WTC11 (cell line): Measurements from ENCODE around the gene INTS6L.

Source experiments
- CREB1 ChIP-seq: sonication (generic); formaldehyde crosslinking; IDR thresholded peaks from 2 replicates; pipeline ENCODE4 v1.8.0; 2023; ENCODE audit warnings: mild to moderate bottlenecking, missing genetic modification reagents
- CTCF ChIP-seq: fragments of 200-600 bp; IDR thresholded peaks from 2 replicates; pipeline ENCODE4 v1.8.0; 2022; ENCODE audit warnings: antibody characterized with exemption
- ELF4 ChIP-seq: sonication (generic); formaldehyde crosslinking; IDR thresholded peaks from 2 replicates; pipeline ENCODE4 v1.8.1; 2022; ENCODE audit warnings: low read depth, mild to moderate bottlenecking, moderate library complexity, missing genetic modification reagents
- ETV6 ChIP-seq: sonication (generic); formaldehyde crosslinking; IDR thresholded peaks from 2 replicates; pipeline ENCODE4 v1.8.1; 2022; ENCODE audit warnings: mild to moderate bottlenecking, missing genetic modification reagents
- HMGXB4 ChIP-seq: sonication (generic); formaldehyde crosslinking; IDR thresholded peaks from 2 replicates; pipeline ENCODE4 v1.8.1; 2023; ENCODE audit warnings: mild to moderate bottlenecking, moderate library complexity, missing genetic modification reagents
- JUN ChIP-seq: sonication (generic); formaldehyde crosslinking; IDR thresholded peaks from 2 replicates; pipeline ENCODE4 v1.8.0; 2023; ENCODE audit warnings: mild to moderate bottlenecking, missing genetic modification reagents
- NFE2L1 ChIP-seq: sonication (generic); formaldehyde crosslinking; IDR thresholded peaks from 2 replicates; pipeline ENCODE4 v1.8.1; 2023; ENCODE audit warnings: missing genetic modification reagents
- NR1H2 ChIP-seq: sonication (generic); formaldehyde crosslinking; IDR thresholded peaks from 2 replicates; pipeline ENCODE4 v1.9.0; 2021; ENCODE audit warnings: mild to moderate bottlenecking, moderate library complexity, missing genetic modification reagents
- STAT6 ChIP-seq: sonication (generic); formaldehyde crosslinking; conservative IDR thresholded peaks from 2 replicates; pipeline ENCODE4 v1.8.1; 2023; ENCODE audit warnings: mild to moderate bottlenecking, low read depth, missing genetic modification reagents, moderate library complexity

DNA sequence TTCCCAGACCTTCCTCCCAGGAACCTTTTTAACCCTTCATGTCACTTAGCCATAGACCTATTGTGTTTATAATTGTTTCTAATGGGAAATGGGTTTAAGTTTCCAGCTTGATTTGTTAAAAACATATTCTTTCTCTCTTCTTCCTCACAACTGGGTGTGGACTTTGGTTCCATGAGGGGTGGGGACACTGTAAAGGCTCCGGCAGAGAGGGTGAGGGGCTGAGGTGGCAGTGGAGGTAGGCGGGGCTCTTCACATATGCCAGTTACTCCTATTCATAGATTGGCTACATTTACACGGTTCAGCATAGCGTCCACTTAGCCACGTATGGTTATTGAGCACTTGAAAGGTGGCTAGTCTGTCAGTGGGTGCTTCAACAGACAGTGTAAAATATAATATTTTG, 7.8 kb downstream of the INTS6L start:
- TF ChIP-seq CTCF, result no peak
- TF ChIP-seq JUN (CRISPR knock-in tag), result no peak
- TF ChIP-seq ETV6 (CRISPR knock-in tag), result no peak
- no peak for TF ChIP-seq ELF4
- TF ChIP-seq NR1H2 (CRISPR knock-in tag), result no peak
- TF ChIP-seq CREB1 (CRISPR knock-in tag), result no peak
- TF ChIP-seq STAT6, result no peak
- TF ChIP-seq HMGXB4 (CRISPR knock-in tag), result no peak
- TF ChIP-seq NFE2L1, result no peak
